ENCODE results near the gene C2orf68. TPM values are rescaled to one million over a fixed set of nuclear protein-coding genes. Genes with fewer than 3 reads are reported as not detected.
A peak's percentile ranks its signal among the peaks of the same experiment; 100 is the strongest.

The C2orf68 gene
- total and polyA plus RNA-seq, 2 of the 13 experiments (the other 11 are each of a cell fraction or from before 2014, with no cell fraction given): 47.1 to 77.4 TPM

DNA sequence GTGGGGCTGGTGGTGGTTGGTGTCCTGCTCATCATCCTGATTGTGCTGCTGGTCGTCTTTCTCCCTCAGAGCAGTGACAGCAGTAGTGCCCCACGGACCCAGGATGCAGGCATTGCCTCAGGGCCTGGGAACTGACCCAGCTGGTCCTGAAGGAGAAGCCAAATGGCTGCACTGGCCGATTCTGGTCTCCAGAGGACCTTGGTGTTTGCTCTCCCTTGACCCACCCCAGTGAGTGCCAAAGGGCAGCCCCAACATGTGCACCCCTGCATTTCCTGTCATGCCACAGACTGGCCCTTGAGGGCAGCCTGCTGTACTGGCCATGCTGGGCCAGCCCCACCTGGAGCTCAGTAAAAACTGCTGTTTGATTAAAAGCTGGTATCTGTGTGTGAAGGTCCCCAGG, 18.8 kb downstream of the C2orf68 start (continued):
- TF ChIP-seq, protein P1, sequence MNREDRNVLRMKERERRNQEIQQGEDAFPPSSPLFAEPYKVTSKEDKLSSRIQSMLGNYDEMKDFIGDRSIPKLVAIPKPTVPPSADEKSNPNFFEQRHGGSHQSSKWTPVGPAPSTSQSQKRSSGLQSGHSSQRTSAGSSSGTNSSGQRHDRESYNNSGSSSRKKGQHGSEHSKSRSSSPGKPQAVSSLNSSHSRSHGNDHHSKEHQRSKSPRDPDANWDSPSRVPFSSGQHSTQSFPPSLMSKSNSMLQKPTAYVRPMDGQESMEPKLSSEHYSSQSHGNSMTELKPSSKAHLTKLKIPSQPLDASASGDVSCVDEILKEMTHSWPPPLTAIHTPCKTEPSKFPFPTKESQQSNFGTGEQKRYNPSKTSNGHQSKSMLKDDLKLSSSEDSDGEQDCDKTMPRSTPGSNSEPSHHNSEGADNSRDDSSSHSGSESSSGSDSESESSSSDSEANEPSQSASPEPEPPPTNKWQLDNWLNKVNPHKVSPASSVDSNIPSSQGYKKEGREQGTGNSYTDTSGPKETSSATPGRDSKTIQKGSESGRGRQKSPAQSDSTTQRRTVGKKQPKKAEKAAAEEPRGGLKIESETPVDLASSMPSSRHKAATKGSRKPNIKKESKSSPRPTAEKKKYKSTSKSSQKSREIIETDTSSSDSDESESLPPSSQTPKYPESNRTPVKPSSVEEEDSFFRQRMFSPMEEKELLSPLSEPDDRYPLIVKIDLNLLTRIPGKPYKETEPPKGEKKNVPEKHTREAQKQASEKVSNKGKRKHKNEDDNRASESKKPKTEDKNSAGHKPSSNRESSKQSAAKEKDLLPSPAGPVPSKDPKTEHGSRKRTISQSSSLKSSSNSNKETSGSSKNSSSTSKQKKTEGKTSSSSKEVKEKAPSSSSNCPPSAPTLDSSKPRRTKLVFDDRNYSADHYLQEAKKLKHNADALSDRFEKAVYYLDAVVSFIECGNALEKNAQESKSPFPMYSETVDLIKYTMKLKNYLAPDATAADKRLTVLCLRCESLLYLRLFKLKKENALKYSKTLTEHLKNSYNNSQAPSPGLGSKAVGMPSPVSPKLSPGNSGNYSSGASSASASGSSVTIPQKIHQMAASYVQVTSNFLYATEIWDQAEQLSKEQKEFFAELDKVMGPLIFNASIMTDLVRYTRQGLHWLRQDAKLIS (CRISPR knock-in tag; IDR thresholded peaks at IDR 0.05): no peak
- TF ChIP-seq CHD4 (IDR thresholded peaks at IDR 0.05; ENCODE audit: borderline replicate concordance, low read length): no peak
- no peak for TF ChIP-seq FOXO1 (CRISPR knock-in tag; IDR thresholded peaks at IDR 0.05)
- TF ChIP-seq ZSCAN25 (CRISPR knock-in tag; IDR thresholded peaks at IDR 0.05): peak; percentile 98
- TF ChIP-seq, protein P2, sequence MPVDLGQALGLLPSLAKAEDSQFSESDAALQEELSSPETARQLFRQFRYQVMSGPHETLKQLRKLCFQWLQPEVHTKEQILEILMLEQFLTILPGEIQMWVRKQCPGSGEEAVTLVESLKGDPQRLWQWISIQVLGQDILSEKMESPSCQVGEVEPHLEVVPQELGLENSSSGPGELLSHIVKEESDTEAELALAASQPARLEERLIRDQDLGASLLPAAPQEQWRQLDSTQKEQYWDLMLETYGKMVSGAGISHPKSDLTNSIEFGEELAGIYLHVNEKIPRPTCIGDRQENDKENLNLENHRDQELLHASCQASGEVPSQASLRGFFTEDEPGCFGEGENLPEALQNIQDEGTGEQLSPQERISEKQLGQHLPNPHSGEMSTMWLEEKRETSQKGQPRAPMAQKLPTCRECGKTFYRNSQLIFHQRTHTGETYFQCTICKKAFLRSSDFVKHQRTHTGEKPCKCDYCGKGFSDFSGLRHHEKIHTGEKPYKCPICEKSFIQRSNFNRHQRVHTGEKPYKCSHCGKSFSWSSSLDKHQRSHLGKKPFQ (CRISPR knock-in tag; IDR thresholded peaks at IDR 0.05; ENCODE audit: insufficient replicate concordance): no peak
- no peak for TF ChIP-seq ZFP62 (CRISPR knock-in tag; IDR thresholded peaks at IDR 0.05)
- TF ChIP-seq TBX3 (IDR thresholded peaks at IDR 0.05; ENCODE audit: borderline replicate concordance): no peak
- TF ChIP-seq MATR3 (CRISPR knock-in tag; IDR thresholded peaks at IDR 0.05): no peak
- TF ChIP-seq ZNF713 (CRISPR knock-in tag; IDR thresholded peaks at IDR 0.05): no peak
- no peak for TF ChIP-seq TP53 (CRISPR knock-in tag; conservative IDR thresholded peaks at IDR 0.05)
- no peak for TF ChIP-seq NRL (CRISPR knock-in tag; IDR thresholded peaks at IDR 0.05; ENCODE audit: borderline replicate concordance)
- peak; percentile 69; the same call in 1 of the 2 replicates for TF ChIP-seq MYC (CRISPR knock-in tag; IDR thresholded peaks at IDR 0.05; ENCODE audit: borderline replicate concordance)
- TF ChIP-seq KLF15 (CRISPR knock-in tag; IDR thresholded peaks at IDR 0.05; ENCODE audit: borderline replicate concordance): no peak
- TF ChIP-seq, protein P3, sequence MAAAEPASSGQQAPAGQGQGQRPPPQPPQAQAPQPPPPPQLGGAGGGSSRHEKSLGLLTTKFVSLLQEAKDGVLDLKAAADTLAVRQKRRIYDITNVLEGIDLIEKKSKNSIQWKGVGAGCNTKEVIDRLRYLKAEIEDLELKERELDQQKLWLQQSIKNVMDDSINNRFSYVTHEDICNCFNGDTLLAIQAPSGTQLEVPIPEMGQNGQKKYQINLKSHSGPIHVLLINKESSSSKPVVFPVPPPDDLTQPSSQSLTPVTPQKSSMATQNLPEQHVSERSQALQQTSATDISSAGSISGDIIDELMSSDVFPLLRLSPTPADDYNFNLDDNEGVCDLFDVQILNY (CRISPR knock-in tag; conservative IDR thresholded peaks at IDR 0.05): no peak
- TF ChIP-seq RFX3 (CRISPR knock-in tag; IDR thresholded peaks at IDR 0.05): no peak
- no peak for TF ChIP-seq ZNF607 (CRISPR knock-in tag; IDR thresholded peaks at IDR 0.05; ENCODE audit: borderline replicate concordance)
- no peak for TF ChIP-seq CBX1 (IDR thresholded peaks at IDR 0.05; ENCODE audit: low read depth)
- no peak for TF ChIP-seq JDP2 (CRISPR knock-in tag; IDR thresholded peaks at IDR 0.05; ENCODE audit: borderline replicate concordance)
- TF ChIP-seq AHR (CRISPR knock-in tag; IDR thresholded peaks at IDR 0.05): no peak
- TF ChIP-seq ZNF674 (CRISPR knock-in tag; IDR thresholded peaks at IDR 0.05; ENCODE audit: low read depth): no peak
- TF ChIP-seq, protein P4, sequence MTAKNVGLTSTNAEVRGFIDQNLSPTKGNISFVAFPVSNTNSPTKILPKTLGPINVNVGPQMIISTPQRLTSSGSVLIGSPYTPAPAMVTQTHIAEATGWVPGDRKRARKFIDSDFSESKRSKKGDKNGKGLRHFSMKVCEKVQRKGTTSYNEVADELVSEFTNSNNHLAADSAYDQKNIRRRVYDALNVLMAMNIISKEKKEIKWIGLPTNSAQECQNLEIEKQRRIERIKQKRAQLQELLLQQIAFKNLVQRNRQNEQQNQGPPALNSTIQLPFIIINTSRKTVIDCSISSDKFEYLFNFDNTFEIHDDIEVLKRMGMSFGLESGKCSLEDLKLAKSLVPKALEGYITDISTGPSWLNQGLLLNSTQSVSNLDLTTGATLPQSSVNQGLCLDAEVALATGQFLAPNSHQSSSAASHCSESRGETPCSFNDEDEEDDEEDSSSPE (CRISPR knock-in tag; IDR thresholded peaks at IDR 0.05): no peak
- no peak for TF ChIP-seq NR3C1 (CRISPR knock-in tag; IDR thresholded peaks at IDR 0.05)
- TF ChIP-seq HES4 (CRISPR knock-in tag; IDR thresholded peaks at IDR 0.05; ENCODE audit: borderline replicate concordance): no peak
- TF ChIP-seq ZBTB21 (CRISPR knock-in tag; IDR thresholded peaks at IDR 0.05): no peak
- no peak for TF ChIP-seq ZNF552 (CRISPR knock-in tag; IDR thresholded peaks at IDR 0.05; ENCODE audit: borderline replicate concordance)
- TF ChIP-seq ZFP37 (CRISPR knock-in tag; IDR thresholded peaks at IDR 0.05; ENCODE audit: borderline replicate concordance): no peak
